ENCODE data around the gene HSPBP1. TPM values are rescaled to one million over a fixed set of nuclear protein-coding genes. Genes with fewer than 3 reads are reported as not detected.
"Not testable (repeated sequence)": the region's sequence is repeated elsewhere in the genome, so short reads cannot be mapped to it uniquely, and the experiment has no call there.

Gene HSPBP1
- total RNA-seq, 1 experiment from 2014 or later = 63.0 TPM

- ChIA-PET RAD21 (ENCODE audit: low non-redundant PET in 1 of 2, low total read pairs in 2 of 2, uncharacterized antibody in 2 of 2, unreplicated experiment in 2 of 2) (no interaction called here), CTCF (no interaction called here), POLR2A (no interaction called here)
- no TSS peak for BruUV-seq (replicated peaks)
- no peak overlapping the region for H3K9ac ChIP-seq (ENCODE audit: low read length)
- TF ChIP-seq JUND (IDR thresholded peaks at IDR 0.05) (no peak), ZNF274 (IDR thresholded peaks at IDR 0.05; ENCODE audit: low read depth, low read length) (no peak), EGR1 (IDR thresholded peaks at IDR 0.05; ENCODE audit: low read depth) (no peak), ELF1 (IDR thresholded peaks at IDR 0.05; ENCODE audit: borderline replicate concordance, low read depth) (no peak), POLR2AphosphoS5 (IDR thresholded peaks at IDR 0.05; ENCODE audit: low read depth, low read length) (no peak), REST (IDR thresholded peaks at IDR 0.05; ENCODE audit: low read depth) (no peak), SIN3A (IDR thresholded peaks at IDR 0.05; ENCODE audit: low read depth) (no peak), POLR2A (IDR thresholded peaks at IDR 0.05; ENCODE audit: borderline replicate concordance, extremely low read depth, insufficient read depth, insufficient read length) (no peak), ATF3 (IDR thresholded peaks at IDR 0.05) (no peak), CBX3 (IDR thresholded peaks at IDR 0.05; ENCODE audit: low read depth) (no peak), CTCF (IDR thresholded peaks at IDR 0.05 in 2 of 3, conservative IDR thresholded peaks at IDR 0.05 in 1 of 3; ENCODE audit: borderline replicate concordance in 1 of 3, insufficient read depth in 1 of 3, low read depth in 2 of 3, low read length in 2 of 3) (no peak), FOSL1 (IDR thresholded peaks at IDR 0.05; ENCODE audit: low read depth) (no peak), ZFX (IDR thresholded peaks at IDR 0.05) (no peak), SRF (IDR thresholded peaks at IDR 0.05; ENCODE audit: low read depth) (no peak), SP1 (IDR thresholded peaks at IDR 0.05; ENCODE audit: low read depth) (no peak)
- no peaks in the 10 kb centered on the region for H4K20me1 ChIP-seq (ENCODE audit: insufficient read depth)
- no peaks in the 10 kb centered on the region for H3K36me3 ChIP-seq (ENCODE audit: control insufficient read depth in 1 of 2, insufficient read depth in 2 of 2, low read length in 2 of 2)
- ATAC-seq (peak; percentile 48), DNase-seq (ENCODE audit: low read depth, low spot score) (no peak)
- no peaks in the 10 kb centered on the region for H3K9me2 ChIP-seq (ENCODE audit: insufficient read depth)
- H3K27ac ChIP-seq (ENCODE audit: low read depth, low read length) = no peak overlapping the region; the same call in 1 of the 2 replicates
- H2AFZ ChIP-seq (ENCODE audit: low read depth, low read length, poor library complexity, severe bottlenecking) = no peak overlapping the region
- intact Hi-C loops (cut with micrococcal nuclease) = no loop called here
- H3K4me3 ChIP-seq (replicated peaks in 1 of 2; ENCODE audit: low read depth in 1 of 2, low read length in 2 of 2) = no peak overlapping the region
- no peaks in the 10 kb centered on the region for H3K4me1 ChIP-seq (ENCODE audit: control insufficient read depth in 1 of 2, insufficient read depth in 2 of 2, low read length in 2 of 2)
- H3K27me3 ChIP-seq (ENCODE audit: insufficient read depth, low read length) = no peaks in the 10 kb centered on the region
- H3K4me2 ChIP-seq (ENCODE audit: low read length) = no peak overlapping the region
- no peaks in the 10 kb centered on the region; a peak in 1 of 4 replicates for H3K9me3 ChIP-seq (ENCODE audit: control insufficient read depth in 1 of 2, insufficient read depth in 1 of 2, low read depth in 1 of 2, low read length in 2 of 2)
- no peaks in the 10 kb centered on the region for H3K79me2 ChIP-seq (ENCODE audit: insufficient read depth, low read length)
Observed at GRCh38 chr19:55225415-55225958, 54.4 kb downstream of the HSPBP1 start.

- H3K4me1 ChIP-seq (ENCODE audit: control insufficient read depth in 1 of 2, insufficient read depth in 2 of 2, low read length in 2 of 2); ATAC-seq; CTCF ChIA-PET; H4K20me1 ChIP-seq (ENCODE audit: insufficient read depth); H2AFZ ChIP-seq (ENCODE audit: low read depth, low read length, poor library complexity, severe bottlenecking); H3K27me3 ChIP-seq (ENCODE audit: insufficient read depth, low read length); H3K9ac ChIP-seq (ENCODE audit: low read length); H3K27ac ChIP-seq (ENCODE audit: low read depth, low read length); H3K36me3 ChIP-seq (ENCODE audit: control insufficient read depth in 1 of 2, insufficient read depth in 2 of 2, low read length in 2 of 2); H3K4me3 ChIP-seq (replicated peaks in 1 of 2; ENCODE audit: low read depth in 1 of 2, low read length in 2 of 2); H3K79me2 ChIP-seq (ENCODE audit: insufficient read depth, low read length); RAD21 ChIA-PET (ENCODE audit: low non-redundant PET in 1 of 2, low total read pairs in 2 of 2, uncharacterized antibody in 2 of 2, unreplicated experiment in 2 of 2); DNase-seq (ENCODE audit: low read depth, low spot score); H3K4me2 ChIP-seq (ENCODE audit: low read length); intact Hi-C loops (cut with micrococcal nuclease); H3K9me2 ChIP-seq (ENCODE audit: insufficient read depth); H3K9me3 ChIP-seq (ENCODE audit: control insufficient read depth in 1 of 2, insufficient read depth in 1 of 2, low read depth in 1 of 2, low read length in 2 of 2); POLR2A ChIA-PET; BruUV-seq (replicated peaks): not testable (repeated sequence)
Observed at GRCh38 chr19:55224679-55225414, 55.1 kb downstream of the HSPBP1 start.
